Measurements from ENCODE around the gene KIAA0586.

DNA sequence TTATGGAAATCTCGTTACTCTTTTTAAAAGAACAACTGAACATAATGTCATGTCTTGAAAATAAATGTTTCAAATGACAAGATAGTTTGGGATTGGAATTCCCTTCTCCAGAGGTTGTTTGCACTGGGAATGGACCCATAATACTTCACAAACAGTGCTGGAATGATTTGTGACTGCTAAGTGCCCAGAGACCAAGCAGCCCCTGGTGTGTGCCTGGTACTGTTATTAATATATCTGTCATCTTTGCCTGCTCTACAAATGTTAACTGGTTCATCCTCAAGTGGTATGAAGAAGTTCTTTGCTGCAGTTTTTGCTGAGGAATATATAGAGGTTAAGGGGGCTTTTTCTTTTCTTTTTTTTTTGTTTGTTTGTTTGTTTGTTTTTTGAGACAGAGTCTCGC lies 145.3 kb downstream of the KIAA0586 start:
- TF ChIP-seq, protein P1, sequence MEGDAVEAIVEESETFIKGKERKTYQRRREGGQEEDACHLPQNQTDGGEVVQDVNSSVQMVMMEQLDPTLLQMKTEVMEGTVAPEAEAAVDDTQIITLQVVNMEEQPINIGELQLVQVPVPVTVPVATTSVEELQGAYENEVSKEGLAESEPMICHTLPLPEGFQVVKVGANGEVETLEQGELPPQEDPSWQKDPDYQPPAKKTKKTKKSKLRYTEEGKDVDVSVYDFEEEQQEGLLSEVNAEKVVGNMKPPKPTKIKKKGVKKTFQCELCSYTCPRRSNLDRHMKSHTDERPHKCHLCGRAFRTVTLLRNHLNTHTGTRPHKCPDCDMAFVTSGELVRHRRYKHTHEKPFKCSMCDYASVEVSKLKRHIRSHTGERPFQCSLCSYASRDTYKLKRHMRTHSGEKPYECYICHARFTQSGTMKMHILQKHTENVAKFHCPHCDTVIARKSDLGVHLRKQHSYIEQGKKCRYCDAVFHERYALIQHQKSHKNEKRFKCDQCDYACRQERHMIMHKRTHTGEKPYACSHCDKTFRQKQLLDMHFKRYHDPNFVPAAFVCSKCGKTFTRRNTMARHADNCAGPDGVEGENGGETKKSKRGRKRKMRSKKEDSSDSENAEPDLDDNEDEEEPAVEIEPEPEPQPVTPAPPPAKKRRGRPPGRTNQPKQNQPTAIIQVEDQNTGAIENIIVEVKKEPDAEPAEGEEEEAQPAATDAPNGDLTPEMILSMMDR (IDR thresholded peaks at IDR 0.05; ENCODE audit: insufficient read depth, low read depth, low read length): no peak
- TF ChIP-seq EZH2 (IDR thresholded peaks at IDR 0.05; ENCODE audit: insufficient read depth, low read length): no peak
